AG04449 (cell line): ENCODE measurements around the gene TIGAR.

Experiments
- CTCF ChIA-PET: fragments of 350-600 bp; formaldehyde crosslinking; extraction: SDS; loops from one replicate; lab custom pipeline; 2021; ENCODE audit warnings: antibody characterized with exemption; lab: Yijun Ruan, JAX
- POLR2A ChIA-PET: fragments of 400-600, 350-600 bp; formaldehyde crosslinking; extraction: SDS; loops from one replicate; lab custom pipeline; 2020; ENCODE audit warnings: antibody characterized with exemption, inconsistent platforms; lab: Yijun Ruan, JAX
- DNase-seq: peaks from one replicate; pipeline ENCODE4 v3.0.0-alpha.2; 2010; ENCODE audit warnings: low read depth, low spot score
- H3K4me3 ChIP-seq: 2 replicates; pipeline ENCODE4 v1.5.1; 2011; ENCODE audit warnings: low read depth, mild to moderate bottlenecking, control low read depth, low read length
- CTCF ChIP-seq: IDR thresholded peaks from one replicate; pipeline ENCODE4 v1.5.1; 2011; ENCODE audit warnings: mild to moderate bottlenecking, moderate library complexity, low read length, control low read depth, inconsistent platforms; ENCODE audit not compliant: insufficient read depth; ENCODE audit errors: missing control alignments

TIGAR gene

DNA sequence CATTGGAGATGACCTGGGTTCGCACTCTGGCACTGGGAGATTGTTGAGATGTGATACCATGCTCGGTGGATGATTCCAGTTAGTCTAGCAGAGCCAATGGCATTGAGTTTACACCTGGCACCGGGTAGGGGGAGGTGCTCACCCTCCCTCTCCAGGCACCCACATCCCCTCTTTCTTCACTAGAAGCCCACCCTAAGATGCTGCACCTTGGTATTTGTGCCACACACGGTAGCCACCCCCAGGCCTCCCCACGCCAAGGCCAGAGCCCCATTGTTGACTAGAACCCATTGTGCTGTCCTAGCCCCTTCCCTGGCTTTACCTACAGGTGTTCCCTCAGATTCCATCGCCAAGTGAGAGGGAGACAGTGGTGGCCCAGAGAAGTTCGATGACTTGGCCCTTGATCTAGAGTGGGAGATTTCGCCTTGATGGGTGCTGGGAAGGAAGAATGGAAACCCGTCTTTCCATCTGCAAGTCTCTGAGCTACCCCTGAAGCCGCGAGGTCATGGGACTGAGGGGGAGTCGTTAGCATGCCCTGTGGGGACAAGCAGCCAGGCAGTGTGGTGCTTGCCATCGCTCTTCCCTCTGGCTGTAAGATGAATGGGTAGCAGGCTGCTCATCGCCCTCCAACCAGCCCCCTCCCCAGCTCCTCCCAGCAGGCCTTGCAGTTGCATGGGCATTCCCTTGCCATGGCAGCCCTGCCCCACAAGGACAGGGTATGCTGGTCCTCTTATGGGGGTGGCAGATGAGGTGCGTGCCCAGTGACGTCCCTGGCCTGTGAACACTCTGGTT lies 38.7 kb upstream of the TIGAR start:
- H3K4me3 ChIP-seq = no peak overlapping the region
- DNase-seq = no peak
- CTCF ChIA-PET = interaction anchor here (1.0 kb wide), 1 partner anchor 397 kb away, joined by 3 read pairs; no protein-coding TSS in a partner anchor
- POLR2A ChIA-PET = no interaction called here
- no peak for TF ChIP-seq CTCF

DNA sequence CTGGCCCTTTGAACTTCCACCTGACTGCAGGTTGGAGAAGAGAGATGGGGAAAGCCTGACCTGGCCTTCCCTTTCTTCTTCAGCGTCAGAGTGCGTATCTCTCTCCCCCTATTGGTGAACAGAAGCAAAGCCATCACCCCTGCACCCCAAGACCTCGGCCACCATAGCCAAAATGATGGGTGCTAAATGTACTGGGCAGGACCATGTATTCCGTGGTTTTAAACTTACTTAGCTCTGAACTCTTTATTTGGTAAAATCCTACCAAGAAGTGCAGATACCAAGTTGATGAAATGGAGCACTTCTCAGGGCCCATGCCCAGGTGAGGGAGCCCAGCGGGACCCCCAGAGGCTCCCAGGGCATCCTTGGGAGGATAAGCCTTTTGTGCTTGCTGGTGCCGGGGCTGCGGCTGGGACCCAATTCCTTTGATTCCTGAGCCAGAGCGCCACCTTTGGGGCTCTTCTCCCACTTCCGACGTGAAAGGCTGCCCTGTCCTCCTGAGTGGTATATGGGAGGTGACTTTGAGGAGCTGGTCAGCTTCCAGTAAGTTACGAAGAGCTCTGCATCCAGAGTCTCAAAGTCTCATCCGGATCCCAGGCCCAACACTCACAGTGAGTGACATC lies 38.0 kb upstream of the TIGAR start:
- no peak overlapping the region for H3K4me3 ChIP-seq
- ChIA-PET CTCF (interaction anchor here (1.9 kb wide), 1 partner anchor 175 kb away, joined by 6 read pairs; no protein-coding TSS in a partner anchor), POLR2A (no interaction called here)
- TF ChIP-seq CTCF = no peak
- DNase-seq = no peak

- no peak for DNase-seq
- no peak overlapping the region for H3K4me3 ChIP-seq
- POLR2A ChIA-PET = no interaction called here
- CTCF ChIA-PET = interaction anchor here (1.9 kb wide), 1 partner anchor 176 kb away, joined by 6 read pairs; no protein-coding TSS in a partner anchor
- TF ChIP-seq CTCF = no peak
Observed at GRCh38 chr12:4283512-4284255, 37.3 kb upstream of the TIGAR start.

DNA sequence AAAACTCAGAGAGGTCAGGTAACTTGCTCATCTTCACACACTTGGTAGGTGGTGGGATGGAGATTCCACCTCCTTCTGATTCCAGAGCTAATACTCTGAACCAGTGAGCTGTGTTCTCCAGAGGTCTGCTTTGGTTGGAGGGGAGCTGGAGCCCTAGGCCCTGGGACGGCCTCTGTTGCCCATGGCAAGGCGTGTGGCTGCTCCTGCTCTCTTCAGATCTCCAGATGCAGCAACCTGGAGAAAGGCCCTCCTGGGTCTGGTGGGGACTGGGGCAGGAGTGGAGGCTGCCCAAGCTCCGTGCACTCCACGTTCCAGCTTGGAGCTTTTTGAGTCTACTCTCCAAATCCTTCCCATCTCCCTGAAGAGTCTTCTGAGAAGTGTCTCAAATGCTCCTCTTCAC lies 36.7 kb upstream of the TIGAR start:
- TF ChIP-seq CTCF = no peak
- ChIA-PET POLR2A (no interaction called here), CTCF (interaction anchor here (1.9 kb wide), 1 partner anchor 177 kb away, joined by 6 read pairs; no protein-coding TSS in a partner anchor)
- no peak for DNase-seq
- H3K4me3 ChIP-seq = no peak overlapping the region

- no peak for TF ChIP-seq CTCF
- POLR2A ChIA-PET = no interaction called here
- DNase-seq = no peak
- CTCF ChIA-PET = no interaction called here
- no peak overlapping the region for H3K4me3 ChIP-seq
Observed at GRCh38 chr12:4285070-4285469, 35.9 kb upstream of the TIGAR start.
